MCF 10A (cell line): ENCODE data around the gene MRGPRG. TPM values are rescaled to one million over a fixed set of nuclear protein-coding genes. Genes with fewer than 3 reads are reported as not detected.

ENCODE experiments used
- BruUV-seq: library from RNA; stranded (reverse); fragments of 400-500 nt; replicated peaks from 2 replicates; lab custom pipeline; 2021; lab: Mats Ljungman, UMichigan
- CTCF ChIA-PET: fragments of 300-600 bp; sonication (Branson Sonifier 250); formaldehyde crosslinking; extraction: SDS; loops from one replicate; lab custom pipeline; 2021; ENCODE audit warnings: antibody characterized with exemption, inconsistent platforms; lab: Yijun Ruan, JAX
- POLR2A ChIA-PET: fragments of 300-600, 350-650 bp; sonication (Branson Sonifier 250); formaldehyde crosslinking; extraction: SDS; loops from one replicate; lab custom pipeline; 2020; ENCODE audit warnings: antibody characterized with exemption, inconsistent platforms; lab: Yijun Ruan, JAX
- DNase-seq: peaks from one replicate; pipeline ENCODE4 v3.0.0-alpha.2; 2018; ENCODE audit not compliant: unreplicated experiment
- H3K27ac Mint-ChIP-seq: one replicate; pipeline ENCODE4 v1.8.0; 2022; ENCODE audit warnings: mild to moderate bottlenecking, low read depth, mixed read lengths; ENCODE audit not compliant: unreplicated experiment
- H3K27me3 Mint-ChIP-seq: one replicate; pipeline ENCODE4 v1.8.0; 2022; ENCODE audit warnings: mixed read lengths; ENCODE audit not compliant: insufficient read depth, unreplicated experiment
- H3K36me3 Mint-ChIP-seq: one replicate; pipeline ENCODE4 v1.8.0; 2022; ENCODE audit warnings: mild to moderate bottlenecking, moderate library complexity, mixed read lengths; ENCODE audit not compliant: insufficient read depth, unreplicated experiment
- H3K4me1 Mint-ChIP-seq: one replicate; pipeline ENCODE4 v1.8.0; 2022; ENCODE audit warnings: mixed read lengths; ENCODE audit not compliant: insufficient read depth, unreplicated experiment
- H3K4me3 Mint-ChIP-seq: one replicate; pipeline ENCODE4 v1.8.0; 2022; ENCODE audit warnings: mild to moderate bottlenecking, moderate library complexity, mixed read lengths; ENCODE audit not compliant: unreplicated experiment
- H3K9me3 Mint-ChIP-seq: one replicate; pipeline ENCODE4 v1.8.0; 2022; ENCODE audit warnings: mixed read lengths; ENCODE audit not compliant: unreplicated experiment
- intact Hi-C: fragments of 100-400 bp; cut with micrococcal nuclease; formaldehyde crosslinking; loops from 2 replicates; pipeline ENCODE4 v1.14.1; 2022
- total RNA-seq: library from RNA; stranded (reverse); gene quantifications from 2 replicates; pipeline ENCODE4 v1.2.3, GENCODE V29; 2022
- TF ChIP-seq, protein P1 (sequence below): fragments of 200-600 bp; IDR thresholded peaks from one replicate; pipeline ENCODE4 v1.8.0; 2022; ENCODE audit warnings: antibody characterized with exemption, mild to moderate bottlenecking; ENCODE audit not compliant: unreplicated experiment

MRGPRG gene
- total RNA-seq, 1 experiment from 2014 or later = not detected

- BruUV-seq = no TSS peak
- H3K27ac Mint-ChIP-seq = no peak overlapping the region
- H3K4me3 Mint-ChIP-seq = no peak overlapping the region
- DNase-seq = no peak
- ChIA-PET CTCF (interaction anchor here (0.6 to 0.9 kb wide), 2 partner anchors 94 to 114 kb away, joined by 3 read pairs; no protein-coding TSS in a partner anchor), POLR2A (interaction anchor here (1.2 kb wide), 1 partner anchor 12 kb away, joined by 4 read pairs; no protein-coding TSS in a partner anchor)
- TF ChIP-seq, protein P1, sequence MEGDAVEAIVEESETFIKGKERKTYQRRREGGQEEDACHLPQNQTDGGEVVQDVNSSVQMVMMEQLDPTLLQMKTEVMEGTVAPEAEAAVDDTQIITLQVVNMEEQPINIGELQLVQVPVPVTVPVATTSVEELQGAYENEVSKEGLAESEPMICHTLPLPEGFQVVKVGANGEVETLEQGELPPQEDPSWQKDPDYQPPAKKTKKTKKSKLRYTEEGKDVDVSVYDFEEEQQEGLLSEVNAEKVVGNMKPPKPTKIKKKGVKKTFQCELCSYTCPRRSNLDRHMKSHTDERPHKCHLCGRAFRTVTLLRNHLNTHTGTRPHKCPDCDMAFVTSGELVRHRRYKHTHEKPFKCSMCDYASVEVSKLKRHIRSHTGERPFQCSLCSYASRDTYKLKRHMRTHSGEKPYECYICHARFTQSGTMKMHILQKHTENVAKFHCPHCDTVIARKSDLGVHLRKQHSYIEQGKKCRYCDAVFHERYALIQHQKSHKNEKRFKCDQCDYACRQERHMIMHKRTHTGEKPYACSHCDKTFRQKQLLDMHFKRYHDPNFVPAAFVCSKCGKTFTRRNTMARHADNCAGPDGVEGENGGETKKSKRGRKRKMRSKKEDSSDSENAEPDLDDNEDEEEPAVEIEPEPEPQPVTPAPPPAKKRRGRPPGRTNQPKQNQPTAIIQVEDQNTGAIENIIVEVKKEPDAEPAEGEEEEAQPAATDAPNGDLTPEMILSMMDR = no peak
- no peaks in the 10 kb centered on the region for H3K9me3 Mint-ChIP-seq
- H3K27me3 Mint-ChIP-seq = peaks cover 36% of the 10 kb centered on the region
- H3K4me1 Mint-ChIP-seq = no peaks in the 10 kb centered on the region
- intact Hi-C loops = no loop called here
- H3K36me3 Mint-ChIP-seq = no peaks in the 10 kb centered on the region
These were observed 14.2 kb downstream of the MRGPRG start for GRCh38 chr11:3204141-3205015.

- Mint-ChIP-seq H3K4me1 (no peaks in the 10 kb centered on the region), H3K27me3 (peaks cover 36% of the 10 kb centered on the region), H3K27ac (no peak overlapping the region), H3K4me3 (no peak overlapping the region), H3K36me3 (no peaks in the 10 kb centered on the region), H3K9me3 (no peaks in the 10 kb centered on the region)
- no TSS peak for BruUV-seq
- intact Hi-C loops = no loop called here
- DNase-seq = no peak
- TF ChIP-seq, protein P1 = no peak
- CTCF ChIA-PET = interaction anchor here (0.6 to 0.7 kb wide), 3 partner anchors 13 to 163 kb away, joined by 3 read pairs; no protein-coding TSS in a partner anchor
- POLR2A ChIA-PET = interaction anchor here (1.2 kb wide), 1 partner anchor 11 kb away, joined by 4 read pairs; no protein-coding TSS in a partner anchor
These were observed 15.2 kb downstream of the MRGPRG start for GRCh38 chr11:3203221-3204043.

- Mint-ChIP-seq H3K36me3 (no peaks in the 10 kb centered on the region), H3K4me3 (no peak overlapping the region), H3K27ac (no peak overlapping the region), H3K4me1 (no peaks in the 10 kb centered on the region), H3K9me3 (no peaks in the 10 kb centered on the region), H3K27me3 (peaks cover 36% of the 10 kb centered on the region)
- no TSS peak for BruUV-seq
- TF ChIP-seq, protein P1 = no peak
- ChIA-PET CTCF (interaction anchor here (0.7 kb wide), 1 partner anchor 163 kb away, joined by 3 read pairs; no protein-coding TSS in a partner anchor), POLR2A (no interaction called here)
- no peak for DNase-seq
- intact Hi-C loops = no loop called here
These were observed 15.9 kb downstream of the MRGPRG start for GRCh38 chr11:3202759-3203158.

DNA sequence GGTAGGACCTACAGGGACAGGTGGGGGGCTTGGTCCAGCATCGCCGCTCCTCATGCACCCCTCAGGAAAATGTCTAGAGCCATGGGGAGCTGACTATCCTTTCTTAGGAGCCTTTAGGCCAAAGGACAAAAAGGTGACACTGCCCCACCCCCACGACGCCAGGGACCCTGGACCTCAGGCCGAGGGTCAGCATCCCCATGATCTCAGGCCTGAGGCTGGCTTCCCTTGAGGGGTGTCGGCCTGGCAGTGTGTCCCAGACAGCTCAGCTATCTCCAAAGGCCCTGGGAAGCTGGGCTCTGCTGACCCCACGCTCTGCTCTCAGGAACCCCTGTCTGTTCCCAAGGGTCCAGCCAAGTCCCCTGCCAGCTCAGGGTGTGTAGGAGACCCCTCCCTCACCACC lies 16.3 kb downstream of the MRGPRG start:
- no peaks in the 10 kb centered on the region for H3K9me3 Mint-ChIP-seq
- BruUV-seq = no TSS peak
- TF ChIP-seq, protein P1 = no peak
- H3K27me3 Mint-ChIP-seq = peaks cover 36% of the 10 kb centered on the region
- no peak overlapping the region for H3K27ac Mint-ChIP-seq
- ChIA-PET CTCF (no interaction called here), POLR2A (no interaction called here)
- H3K36me3 Mint-ChIP-seq = no peaks in the 10 kb centered on the region
- no peaks in the 10 kb centered on the region for H3K4me1 Mint-ChIP-seq
- intact Hi-C loops = no loop called here
- no peak overlapping the region for H3K4me3 Mint-ChIP-seq
- DNase-seq = no peak
